NCI-H2029 (cell line): ENCODE measurements around the gene FARP1.

ENCODE experiments used
- DNase-seq: peaks from one replicate; lab custom pipeline; 2025; lab: John Stamatoyannopoulos, UW

The FARP1 gene

DNA sequence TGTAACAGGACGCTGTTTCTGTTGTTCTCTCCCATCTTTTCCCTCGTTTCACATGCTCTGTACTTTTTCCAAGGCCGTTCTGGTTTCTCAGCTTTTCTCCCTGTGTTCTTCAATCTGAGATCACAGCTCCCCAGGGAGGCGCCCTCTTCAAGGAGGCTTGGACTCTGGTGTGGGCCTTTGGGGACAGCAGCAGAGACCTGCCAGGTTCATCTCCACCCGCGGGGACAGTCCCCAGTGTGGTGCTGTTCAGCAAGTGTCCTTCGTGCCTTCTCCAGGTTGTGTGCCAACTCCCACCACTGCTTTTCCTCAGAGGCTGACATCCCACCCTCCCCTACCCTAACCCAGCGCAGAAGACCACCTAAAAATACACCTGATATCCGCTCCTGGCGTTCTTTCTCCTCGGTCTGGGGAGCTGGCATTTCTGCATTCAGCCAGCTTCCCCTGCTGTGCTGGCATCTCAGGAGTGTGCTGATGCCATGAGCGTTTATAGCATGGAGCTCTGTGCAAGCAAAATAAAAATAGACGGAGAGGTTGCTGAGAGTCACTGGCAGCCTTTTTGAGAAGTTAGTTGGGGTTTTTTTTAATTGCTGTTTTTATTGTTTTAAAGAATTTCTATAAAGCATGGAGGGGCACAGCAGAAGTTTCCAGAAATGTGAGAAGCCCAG lies 284.6 kb downstream of the FARP1 start:
- no peak for DNase-seq

DNA sequence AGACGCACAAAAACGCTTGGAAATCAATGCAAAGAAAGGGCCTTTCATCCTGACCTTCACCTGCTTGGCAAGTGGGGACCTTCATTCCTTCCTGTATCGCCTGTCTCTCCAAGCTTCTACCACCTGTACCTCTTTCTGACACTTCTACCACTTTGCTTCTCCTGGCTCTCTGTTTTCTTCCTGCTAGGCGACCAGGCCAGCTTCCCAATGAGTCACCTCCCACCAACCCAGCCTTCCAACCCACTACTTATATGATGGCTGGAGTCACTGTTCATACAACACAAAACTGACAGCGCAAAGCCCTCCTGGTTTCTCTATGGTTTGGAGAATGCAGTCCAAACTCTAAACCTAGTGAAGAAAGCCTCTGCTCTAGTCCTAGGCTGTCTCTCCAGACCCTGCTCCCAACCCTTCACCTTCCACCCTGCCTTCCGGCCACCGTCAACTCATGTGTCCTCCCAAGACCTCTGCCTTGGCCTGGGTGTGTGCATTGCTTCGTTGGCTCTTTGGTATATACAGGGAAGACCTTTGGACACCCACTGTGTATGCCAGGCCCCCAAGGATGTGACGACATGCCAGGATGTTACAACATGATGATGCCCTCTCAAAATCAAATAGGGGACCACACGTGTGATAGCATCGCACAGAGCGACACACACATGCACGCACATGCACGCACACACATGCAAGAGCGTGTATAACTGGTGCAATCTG lies 285.5 kb downstream of the FARP1 start:
- no peak for DNase-seq

DNA sequence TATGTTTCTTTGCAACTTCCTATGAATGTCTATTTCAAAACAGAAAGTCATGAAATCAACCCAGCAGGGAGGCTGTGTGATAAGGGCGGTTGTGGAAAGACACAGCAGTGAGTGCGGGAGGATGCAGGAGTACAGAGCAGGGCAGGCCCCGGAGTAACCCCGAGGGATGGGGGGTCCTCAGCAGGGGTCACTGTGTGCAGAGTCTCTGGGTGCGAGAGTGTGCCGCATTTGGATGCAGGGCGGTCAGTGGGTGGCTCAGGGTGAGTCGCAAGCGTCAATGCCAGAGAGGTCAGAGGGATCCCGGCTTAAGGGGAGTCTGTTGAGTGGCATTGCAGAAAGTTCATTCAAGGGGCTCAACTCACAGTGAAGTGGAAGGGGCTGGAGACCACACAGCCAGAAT lies 286.2 kb downstream of the FARP1 start:
- DNase-seq, result no peak

DNA sequence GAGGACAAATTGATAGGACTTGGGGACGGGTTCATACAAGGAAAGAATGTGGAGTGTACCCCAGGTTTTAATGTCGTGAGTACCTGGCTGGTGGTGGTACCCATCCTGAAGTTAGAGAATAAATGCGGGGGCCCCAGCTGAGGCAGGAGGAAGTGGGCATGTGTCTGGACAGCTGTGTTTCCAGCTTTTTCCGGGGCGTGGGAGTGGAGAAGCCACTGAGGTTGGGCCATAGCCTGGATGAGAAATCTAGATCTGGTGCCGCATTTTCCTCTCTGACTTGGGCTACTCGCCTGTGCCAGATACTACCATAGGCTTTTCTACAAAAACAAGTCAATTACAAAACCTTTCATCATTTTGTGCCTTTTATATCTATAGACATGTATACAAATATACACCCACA lies 286.6 kb downstream of the FARP1 start:
- DNase-seq, result no peak

DNA sequence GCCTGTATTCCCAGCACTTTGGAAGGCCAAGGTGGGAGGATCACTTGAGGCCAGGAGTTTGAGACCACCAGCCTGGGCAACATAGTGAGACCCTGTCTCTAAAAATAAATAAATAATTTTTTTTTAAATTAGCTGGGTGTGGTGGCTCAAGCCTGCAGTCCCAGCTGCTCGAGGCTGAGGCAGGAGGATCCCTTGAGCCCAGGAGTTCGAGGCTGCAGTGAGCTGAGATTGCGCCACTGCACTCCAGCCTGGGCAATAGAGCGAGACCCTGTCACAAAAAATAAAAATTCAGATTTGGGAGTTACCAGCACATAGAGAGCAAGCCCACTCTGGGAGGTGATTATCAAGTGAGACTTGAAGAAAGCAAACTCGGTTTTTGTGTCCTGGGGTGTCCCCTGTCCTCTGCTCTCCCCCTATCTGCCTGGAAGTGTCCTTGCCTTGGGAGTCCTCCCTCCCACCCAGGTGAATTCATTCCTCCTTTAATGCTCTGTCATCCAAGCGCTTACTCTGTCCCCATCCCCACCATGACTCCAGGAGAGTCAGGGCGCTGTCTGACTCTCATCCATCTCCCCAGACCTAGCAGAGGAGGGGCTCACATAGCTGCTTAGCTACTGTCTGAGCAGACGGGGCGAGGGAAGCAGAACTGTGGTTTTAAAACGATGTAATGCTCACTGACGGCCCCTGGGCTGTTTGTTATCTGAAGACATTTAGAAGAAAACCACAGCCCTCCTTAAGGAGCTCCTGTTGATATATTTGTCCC lies 287.3 kb downstream of the FARP1 start:
- no peak for DNase-seq

DNA sequence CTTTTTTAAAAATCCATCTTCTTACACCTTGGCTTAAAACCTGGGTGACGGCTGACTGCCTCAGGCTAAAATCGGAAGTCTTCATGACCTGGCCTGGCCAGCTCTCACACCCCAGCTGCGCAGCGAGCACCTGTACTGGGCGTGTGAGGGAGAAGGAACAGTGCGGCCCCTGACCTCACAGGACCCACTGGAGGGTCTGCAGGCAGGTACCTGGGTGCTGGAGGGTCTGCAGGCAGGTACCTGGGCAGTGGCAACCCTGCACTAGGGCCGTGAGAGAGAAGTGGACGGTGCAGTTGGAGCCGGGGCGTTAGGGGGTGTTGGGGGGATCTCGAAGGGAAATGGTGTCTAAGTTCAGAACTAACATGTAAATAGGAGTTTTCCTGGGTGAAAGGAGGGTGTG lies 289.7 kb downstream of the FARP1 start:
- DNase-seq, result no peak

DNA sequence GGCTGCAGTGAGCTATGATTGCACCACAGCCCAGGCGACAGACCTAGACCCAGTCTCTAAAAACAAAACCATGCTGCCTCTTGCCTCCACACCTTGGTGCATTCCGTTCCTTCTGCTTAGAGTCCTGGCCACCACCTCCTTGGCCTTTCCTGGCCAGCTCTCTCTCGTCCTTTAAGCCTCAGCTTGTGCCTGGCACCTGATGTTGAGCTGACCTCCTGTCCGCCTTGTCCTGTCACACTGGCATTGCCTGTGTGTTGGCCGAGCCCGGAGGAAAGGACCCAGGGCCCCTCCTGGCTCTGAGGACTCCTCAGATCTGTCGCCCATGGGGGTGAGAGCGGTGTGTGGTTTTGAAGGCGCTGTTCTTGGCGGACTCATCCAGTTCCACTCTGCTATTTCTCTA lies 290.8 kb downstream of the FARP1 start:
- no peak for DNase-seq

DNA sequence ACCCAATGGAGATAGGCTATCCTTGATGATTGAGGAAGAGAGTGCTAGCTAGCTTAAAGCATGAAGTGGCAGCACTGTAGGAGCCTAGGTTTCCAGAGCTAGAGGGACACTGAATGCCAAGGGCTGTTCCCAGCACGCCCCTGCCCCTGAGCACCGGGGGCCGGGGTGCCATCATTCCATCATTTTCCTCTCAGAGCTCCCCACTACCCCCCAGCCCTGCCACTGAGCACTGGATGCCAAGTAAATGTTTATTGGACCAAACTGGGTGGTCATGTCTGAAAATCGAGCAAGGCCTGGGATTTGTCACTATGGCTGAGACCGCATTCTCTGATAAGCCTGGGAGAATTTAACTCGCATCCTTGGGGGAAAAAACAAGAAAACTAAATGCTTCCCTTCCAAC lies 291.2 kb downstream of the FARP1 start:
- no peak for DNase-seq

DNA sequence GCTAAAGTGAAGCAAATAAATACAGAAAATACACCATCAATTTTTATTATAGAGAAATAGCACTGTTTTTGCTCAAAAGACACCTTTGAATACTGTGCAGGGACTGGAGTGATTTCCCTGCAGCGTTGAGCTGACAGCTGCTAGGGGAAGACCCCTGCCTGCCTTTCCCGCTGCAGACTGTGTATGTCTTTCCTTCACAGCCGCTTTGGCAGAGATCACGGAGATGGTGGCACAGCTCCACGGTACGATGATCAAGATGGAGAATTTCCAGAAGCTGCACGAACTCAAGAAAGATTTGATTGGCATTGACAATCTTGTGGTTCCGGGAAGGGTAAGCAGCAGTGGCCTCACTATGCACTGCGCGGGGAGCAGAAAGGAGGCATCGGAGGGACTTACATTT lies 292.5 kb downstream of the FARP1 start:
- DNase-seq, result no peak

DNA sequence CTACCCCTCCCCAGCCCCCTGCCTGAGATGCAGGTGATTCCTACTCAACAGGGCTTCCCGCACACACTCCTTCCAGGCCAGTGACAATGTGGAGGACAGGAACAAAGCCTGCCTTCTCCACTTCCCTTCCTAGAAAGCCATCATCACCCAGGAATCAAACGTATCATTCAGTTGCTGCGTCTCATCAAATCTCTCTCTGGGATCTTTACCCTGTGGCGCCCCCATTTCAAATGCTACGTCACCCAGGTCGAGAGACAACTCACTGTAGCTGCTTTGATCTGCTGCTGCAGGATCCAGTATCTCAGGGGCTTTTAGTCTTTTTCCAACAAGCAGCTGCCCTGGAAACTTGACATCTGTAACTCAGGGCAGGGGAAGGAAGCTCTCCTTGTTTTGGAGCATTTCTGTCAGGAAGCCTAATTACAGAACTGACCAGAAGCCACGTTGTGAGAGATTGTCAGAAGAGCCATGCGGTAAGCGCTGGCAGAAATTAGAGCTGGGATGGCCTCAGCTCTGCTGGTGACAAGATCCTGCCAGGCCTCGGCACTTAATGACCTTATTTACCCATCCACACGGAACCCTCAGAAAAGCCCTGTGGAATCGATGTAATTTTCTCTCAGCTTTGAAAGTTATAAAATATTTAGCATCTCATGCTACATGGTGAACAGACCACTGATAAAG lies 293.5 kb downstream of the FARP1 start:
- no peak for DNase-seq

DNA sequence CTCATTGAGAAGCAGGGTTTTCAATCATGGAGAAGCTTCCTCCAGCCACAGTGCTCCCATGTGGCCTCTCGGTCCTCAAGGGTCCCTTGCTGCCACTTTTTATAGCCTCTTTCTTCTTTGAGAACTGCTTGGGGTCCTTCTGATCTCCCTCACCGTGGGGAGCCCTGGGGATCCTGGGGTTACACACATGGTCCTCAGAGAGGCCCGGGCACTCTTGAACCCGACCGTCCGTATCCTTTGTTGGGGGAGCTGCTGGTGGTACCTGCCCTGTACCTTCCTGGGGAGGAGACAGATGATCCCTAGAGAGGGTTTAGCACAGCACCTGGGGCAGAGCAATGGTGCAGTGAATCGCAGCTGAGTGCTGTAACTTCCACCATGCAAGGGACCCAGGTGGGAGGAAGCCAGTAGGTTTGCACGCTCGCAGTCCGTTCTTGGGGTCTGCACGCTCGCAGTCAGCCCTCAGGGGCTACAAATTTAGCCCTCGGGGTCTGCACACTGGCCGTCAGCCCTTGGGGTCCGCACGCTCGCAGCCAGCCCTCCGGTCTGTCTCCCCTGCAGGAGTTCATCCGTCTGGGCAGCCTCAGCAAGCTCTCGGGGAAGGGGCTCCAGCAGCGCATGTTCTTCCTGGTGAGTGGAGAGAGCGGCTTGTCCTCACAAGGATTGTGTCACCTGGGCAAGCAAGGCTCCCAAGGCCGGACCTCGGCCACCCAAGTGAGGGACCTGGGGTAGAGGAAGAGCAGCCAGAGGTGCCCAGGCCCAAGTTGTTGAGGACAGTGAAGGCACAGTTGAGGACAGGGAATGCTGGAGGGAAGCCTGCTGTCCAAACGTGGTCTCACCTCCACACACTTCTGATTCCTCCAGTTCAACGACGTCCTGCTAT lies 295.6 kb downstream of the FARP1 start:
- no peak for DNase-seq

DNA sequence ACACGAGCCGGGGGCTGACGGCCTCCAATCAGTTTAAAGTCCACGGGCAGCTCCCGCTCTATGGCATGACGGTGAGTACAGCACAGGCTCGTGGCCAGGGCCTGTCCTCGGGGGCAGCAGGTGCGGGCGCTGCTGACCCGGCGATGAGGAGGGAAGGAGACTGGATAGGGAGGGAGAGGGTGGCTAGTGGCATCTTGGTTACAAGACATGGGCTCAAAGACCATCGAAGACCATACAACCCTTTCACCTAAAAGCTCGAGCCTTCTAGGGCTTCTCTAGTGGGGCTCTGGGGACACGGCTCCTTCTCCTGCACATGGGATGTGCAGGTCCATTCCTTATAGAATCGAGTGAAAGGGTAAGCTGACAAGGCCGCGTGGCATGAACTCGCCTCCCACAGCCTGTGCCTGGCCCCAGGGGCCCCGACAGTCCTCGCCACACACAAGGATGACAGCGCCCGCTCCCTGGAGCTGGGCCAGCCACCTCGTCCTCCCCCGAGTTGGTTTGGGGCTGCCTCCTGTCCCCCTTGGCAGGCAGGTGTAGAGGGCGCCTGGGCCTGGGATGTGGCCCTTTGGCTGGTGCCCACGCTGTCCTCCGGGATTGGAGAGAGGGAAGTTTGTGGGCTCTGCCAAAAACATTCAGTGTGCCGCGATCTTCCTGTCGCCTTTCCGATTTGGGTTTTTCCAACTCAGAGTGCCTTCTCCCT lies 296.4 kb downstream of the FARP1 start:
- no peak for DNase-seq

DNA sequence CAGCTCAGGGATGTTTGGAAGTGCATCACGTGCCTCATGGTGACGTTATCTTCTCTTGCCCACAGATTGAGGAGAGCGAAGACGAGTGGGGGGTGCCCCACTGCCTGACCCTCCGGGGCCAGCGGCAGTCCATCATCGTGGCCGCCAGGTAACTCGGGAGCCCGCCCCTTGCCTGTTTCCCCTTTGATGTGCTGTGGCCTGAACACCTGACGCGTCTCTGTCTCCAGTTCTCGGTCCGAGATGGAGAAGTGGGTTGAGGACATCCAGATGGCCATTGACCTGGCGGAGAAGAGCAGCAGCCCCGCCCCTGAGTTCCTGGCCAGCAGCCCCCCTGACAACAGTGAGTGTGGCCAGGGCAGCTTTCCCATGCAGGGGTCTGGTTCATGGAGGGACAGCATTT lies 297.0 kb downstream of the FARP1 start:
- no peak for DNase-seq

DNA sequence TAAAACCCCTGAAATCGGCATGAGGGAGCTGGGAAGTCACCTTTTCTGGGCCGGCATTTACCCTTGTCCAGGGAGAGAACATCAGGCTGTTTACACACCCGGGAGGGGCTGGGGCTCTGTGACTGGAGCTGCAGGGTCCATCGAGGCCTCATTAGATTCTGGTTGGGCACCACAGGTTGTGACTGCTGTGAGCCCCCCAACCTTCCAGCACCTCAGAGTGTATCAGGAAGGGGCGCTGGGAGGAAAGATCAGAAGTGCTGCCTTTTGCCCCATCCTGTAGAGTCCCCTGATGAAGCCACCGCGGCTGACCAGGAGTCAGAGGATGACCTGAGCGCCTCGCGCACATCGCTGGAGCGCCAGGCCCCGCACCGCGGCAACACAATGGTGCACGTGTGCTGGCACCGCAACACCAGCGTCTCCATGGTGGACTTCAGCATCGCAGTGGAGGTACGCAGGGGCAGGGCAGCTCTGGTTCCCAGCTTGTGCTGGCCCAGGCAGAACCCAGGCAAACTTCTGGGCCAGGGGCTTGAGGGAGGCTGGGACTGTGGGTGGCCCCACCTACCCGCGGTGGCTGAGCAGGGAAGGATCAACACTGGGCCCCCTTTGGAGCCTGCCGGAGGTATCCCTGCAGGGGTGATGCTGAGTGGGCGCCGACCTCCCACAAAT lies 297.6 kb downstream of the FARP1 start:
- DNase-seq, result no peak

DNA sequence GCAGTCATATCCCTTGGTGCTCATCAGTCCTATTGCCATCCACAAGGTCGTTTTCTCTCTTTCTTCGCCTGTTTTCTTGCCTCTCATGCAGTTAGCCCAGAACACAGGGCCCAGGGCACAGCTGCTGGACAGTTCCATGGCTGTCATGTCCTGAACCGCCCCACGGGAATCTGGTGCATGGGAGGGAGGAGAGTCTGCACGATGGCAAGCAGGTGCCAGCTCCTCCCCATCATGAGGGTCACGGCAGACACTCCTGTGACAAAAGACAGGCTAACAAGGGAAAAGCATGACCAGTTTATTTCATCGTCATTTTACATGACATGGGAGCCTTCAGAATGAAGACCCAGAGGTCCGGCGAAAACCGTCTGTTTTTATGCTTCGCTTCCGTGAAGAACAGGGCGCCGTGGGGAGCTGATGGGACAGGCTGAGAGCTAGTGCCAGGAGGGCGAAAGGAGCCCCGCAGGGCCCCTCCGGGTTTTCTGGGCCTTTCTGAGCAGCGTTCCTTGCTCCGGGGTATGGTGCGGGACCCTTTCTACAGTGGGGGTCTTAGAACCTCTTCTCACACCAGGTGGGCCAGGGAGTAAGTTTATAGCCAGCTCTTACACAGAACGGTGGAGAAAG lies 298.3 kb downstream of the FARP1 start:
- DNase-seq, result no peak

DNA sequence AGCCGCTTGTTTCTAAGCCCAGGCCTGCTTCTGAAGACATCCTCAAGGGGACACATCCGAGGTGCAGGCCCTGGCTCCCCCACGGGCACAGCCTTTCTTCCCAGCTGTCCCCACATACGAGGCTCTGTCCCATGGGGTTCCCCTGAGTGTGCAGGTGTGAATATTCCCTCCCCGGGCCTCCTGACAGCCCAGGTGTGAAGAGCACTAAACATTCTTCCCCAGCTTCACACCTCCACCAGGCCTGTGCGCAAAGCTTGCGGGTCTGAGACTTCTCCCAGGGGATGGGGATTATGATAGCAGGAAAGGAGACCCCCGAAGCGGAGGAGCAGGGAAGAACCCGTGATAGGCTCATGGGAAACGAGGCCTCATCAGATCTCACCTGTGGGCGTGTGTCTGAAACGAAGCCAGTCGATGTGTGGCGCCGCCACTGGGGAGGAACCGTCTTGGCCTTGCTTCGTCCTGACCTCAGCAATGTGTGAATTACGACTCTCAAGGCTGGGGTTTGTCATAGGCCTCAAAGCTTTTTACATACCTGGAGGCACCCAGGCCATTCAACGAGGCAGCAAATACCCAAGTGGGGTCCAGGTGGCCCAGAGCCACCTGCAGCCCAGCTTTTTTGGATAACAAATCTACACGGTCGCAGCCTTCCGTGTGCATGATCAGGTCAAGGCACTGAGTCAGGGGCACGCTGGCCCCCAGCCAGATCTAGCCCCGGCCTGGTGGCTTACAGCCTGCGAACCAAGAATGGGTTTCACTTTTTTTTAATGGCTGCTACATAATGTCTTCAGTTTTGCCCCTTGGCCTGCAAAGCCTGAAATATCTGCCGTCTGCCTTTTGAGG lies 299.7 kb downstream of the FARP1 start:
- no peak for DNase-seq

DNA sequence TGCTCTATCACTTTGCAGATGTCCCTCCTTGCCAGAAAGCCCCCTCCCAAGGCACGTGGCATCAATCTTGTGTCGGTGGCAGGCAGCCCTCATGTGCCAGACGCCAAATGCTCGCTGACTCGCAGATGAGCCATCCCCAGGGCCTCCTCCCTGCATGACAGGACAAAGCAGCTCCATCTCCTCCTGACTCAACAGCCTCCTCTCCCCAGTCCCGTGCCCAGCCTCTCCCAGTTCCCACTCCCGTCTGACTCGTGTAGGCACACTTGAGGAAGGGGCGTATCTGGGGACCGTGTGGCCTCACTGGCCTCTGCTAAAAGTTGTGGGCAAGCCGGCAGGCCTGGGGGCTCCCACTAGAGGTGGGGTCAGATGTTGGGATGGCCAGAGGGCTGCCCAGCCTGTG lies 300.4 kb downstream of the FARP1 start:
- DNase-seq, result no peak

DNA sequence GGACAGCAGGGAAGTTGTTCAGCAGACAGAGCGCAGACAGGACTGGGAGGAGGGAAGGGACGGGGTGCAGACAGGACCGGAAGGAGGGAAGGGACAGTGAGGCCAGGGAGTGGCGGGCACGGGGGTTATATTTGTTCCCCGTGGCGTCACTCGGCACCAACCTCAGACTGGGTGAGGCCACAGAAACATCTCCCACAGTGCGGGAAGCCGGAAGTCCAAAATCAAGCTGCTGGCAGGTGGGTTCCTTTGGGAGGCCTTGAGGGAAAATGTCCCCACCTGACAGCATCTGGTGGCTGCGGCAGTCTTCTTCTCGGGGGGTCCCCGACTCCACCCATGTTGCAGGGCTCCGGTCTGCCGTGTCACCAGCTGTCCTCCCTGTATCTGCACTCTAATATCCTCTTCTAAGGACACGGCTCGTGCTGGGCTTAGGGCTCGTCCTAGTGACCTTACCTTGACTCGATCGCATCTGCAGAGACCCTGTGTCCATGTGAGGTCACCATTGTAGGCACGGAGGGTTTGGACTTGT lies 301.0 kb downstream of the FARP1 start:
- DNase-seq, result no peak

DNA sequence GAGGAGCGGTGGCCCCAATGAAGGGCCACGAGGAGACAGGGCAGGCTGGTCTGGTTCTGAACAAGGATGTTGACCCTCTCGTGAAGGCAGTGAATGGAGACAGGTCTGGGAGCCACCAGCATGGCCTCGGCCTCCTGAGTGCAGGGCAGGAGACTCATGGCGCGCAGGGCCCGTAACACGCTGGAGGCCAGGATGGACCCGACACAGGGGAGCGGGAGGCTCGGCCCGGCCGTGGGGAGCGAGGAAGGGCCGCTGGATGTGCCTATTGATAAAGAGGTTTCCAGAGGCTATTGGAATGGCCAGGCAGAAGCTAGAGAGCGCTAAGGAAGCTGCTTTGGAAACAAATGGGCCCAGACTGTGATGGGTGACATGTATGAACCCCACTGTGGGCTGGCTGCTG lies 301.5 kb downstream of the FARP1 start:
- DNase-seq, result no peak
